GM12801 (cell line): ENCODE data around the gene NDUFS2.

Experiments used
- TF ChIP-seq, protein P1 (sequence below): IDR thresholded peaks from one replicate; pipeline ENCODE4 v1.5.1; 2011; ENCODE audit warnings: control low read depth; ENCODE audit not compliant: insufficient read length; ENCODE audit errors: extremely low read depth

The NDUFS2 gene

DNA sequence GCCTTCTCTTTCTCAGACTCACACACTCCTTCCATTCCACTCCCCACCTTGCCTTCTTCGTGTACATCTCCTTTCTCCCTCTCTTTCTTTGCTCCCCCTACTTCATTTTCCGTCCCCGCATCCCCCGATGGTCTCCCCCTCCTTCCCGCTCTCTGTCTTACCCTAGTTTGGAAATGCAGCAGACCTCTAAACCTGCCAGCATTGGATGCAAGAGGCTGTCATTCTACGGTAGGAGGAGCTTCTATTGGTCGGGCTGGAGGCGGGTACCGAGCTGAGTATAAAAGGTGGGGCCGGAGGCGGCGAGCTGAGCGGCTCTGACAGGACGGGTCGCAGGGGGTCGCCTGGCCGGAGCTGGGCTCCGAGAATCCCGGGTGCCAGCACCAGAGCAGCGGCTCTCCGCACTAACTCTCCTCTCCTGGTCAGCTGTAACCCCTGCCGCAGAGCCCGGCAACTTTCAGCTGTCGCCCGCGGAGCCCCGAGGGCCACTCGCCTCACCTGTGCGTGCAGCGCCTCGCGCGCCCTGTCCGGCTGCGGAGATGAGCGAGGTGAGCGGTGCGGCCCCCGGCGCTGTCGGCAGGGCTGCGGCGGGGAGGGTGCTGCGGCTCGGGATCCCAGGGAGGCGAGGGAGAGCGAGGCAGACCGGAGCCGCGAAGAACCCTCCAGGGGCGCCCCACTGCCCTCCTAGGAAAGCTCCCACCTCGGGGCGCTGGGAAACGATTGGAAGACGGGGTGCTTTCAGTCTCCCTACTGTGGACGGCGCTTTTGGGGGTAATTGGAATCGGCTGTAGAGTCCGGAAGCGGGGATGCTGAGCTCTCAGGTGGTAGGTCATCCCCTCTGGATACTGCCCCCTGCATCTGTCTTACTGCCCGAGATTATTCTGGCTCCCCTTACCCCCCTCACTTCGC lies 56.5 kb downstream of the NDUFS2 start, which contains the start of gene PCP4L1:
PCP4L1 (plus strand) TSS at position 307 of the 906 bp plus-strand sequence; CDS start at position 537, 230 bp downstream.
- TF ChIP-seq, protein P1, sequence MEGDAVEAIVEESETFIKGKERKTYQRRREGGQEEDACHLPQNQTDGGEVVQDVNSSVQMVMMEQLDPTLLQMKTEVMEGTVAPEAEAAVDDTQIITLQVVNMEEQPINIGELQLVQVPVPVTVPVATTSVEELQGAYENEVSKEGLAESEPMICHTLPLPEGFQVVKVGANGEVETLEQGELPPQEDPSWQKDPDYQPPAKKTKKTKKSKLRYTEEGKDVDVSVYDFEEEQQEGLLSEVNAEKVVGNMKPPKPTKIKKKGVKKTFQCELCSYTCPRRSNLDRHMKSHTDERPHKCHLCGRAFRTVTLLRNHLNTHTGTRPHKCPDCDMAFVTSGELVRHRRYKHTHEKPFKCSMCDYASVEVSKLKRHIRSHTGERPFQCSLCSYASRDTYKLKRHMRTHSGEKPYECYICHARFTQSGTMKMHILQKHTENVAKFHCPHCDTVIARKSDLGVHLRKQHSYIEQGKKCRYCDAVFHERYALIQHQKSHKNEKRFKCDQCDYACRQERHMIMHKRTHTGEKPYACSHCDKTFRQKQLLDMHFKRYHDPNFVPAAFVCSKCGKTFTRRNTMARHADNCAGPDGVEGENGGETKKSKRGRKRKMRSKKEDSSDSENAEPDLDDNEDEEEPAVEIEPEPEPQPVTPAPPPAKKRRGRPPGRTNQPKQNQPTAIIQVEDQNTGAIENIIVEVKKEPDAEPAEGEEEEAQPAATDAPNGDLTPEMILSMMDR, result no peak

DNA sequence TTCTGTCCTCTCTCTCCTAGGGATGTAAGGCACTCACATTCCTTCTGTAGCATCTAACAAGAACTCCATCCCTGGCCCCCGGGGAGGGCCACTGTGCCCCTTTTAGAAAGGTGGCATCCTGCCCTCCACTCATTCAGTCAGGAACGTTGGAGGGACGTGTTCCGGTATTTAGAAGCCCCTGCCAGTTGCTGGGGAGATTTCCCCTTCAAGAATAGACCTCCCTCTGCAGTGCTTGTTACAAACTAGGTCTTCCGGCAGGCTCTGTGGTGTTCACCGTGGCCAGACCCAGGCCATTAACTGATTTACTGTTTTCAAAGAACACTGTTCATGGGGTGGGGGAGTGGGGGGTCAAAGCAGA lies 57.2 kb downstream of the NDUFS2 start:
- TF ChIP-seq, protein P1, result no peak

- TF ChIP-seq, protein P1, result no peak
Measured at GRCh38 chr1:161259765-161260164, 57.6 kb downstream of the NDUFS2 start.

DNA sequence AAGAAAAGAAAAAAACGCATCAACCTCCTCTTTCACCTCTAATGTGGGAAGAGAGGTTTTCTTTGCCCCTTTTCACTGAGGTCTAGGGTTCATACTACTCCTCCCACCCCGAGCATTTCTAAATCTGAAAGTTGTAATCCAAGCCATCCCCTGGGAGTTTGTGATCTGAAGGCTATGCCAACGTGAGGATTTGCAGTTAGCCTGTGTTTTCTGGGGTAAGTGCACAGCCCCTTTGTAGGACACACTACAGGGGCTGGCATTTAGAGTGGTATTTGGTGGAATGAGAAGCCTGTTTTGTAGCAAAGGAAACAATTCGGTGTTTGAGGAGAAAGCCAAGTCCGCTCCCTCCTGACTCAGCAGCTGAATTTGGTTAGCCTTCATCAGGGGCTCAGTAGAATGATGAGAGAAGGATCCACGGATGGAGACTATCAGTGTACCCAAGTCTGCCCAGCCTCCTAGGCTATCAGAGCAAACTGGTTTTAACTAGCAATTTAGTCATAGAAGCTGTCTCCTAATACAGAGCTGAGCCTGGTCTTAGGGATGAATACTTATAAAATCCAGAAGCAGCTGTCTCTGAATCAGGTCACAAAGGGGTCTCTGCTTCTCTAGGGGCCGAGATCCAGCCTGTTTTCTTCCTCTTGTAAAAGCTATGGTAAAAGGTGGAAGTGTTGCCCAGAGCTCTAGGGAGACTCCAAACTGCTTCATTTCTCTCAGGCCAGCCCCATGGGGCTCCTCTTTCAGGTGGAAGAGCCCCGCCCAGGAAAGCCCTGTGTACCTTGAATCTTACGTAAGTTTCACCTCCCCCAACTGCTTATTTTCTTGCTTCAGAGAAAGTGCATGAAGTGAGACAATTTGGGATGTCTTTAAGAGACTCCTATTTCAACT lies 58.5 kb downstream of the NDUFS2 start:
- TF ChIP-seq, protein P1, result no peak

DNA sequence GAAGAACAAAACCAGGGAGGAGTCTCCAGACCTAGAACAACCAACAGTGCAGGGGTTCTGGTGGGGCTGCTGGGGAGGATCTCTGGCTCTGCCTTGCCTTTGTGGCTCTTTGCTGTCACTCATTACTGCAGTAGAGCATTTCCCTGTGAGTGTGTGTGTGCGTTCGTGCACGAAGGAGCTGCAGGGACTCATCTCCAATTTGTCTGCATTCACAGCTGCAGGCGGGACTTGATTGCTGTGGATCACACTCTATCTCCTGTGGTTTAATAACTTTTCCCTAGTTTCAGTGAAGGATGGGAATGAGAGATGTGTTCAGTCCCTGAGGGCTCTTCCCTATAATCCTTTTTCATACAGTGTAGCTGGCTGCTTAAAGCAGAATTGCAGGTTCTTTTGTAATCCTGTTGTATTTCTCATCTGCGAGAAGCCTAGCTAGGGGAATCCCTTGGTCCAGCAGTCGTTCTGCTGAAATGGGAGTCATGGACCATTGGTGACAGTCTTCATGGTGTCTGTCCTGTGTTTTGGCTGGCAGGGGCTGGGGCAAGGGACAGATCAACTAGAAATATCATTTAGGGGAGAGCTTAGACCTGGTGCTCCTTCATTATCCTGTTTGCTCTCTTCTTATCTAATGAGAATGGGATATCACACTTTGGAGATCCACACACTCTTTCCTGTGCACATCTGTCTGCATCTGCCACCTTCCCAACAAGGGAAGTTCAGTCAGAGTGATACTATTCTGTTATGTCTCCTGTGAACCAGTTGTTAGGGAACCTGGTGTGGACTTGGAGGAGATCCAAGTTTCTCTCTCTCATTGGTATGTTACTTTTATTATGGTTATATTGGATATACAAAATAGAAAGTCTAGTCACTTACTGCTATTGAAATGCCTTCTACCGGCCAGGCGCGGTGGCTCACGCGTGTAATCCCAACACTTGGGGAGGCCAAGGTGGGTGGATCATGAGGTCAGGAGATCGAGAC lies 59.4 kb downstream of the NDUFS2 start:
- TF ChIP-seq, protein P1, result no peak
